Measurements from ENCODE around the gene HES7. TPM values are rescaled to one million over a fixed set of nuclear protein-coding genes. Genes with fewer than 3 reads are reported as not detected.

The HES7 gene
- total RNA-seq, 4 donors from 2014 or later: not detected

GRCh38 chr17:8087075-8087951, 36.6 kb downstream of the HES7 start, which contains the start of gene ALOX12B:
Gene ALOX12B, minus strand, starts transcription at chr17:8087716. Its CDS starts 274 bp downstream, at chr17:8087442.
- 57 to 70% methylated on average over 14 to 20 of the region's 20 CpGs for WGBS, 2 donors
- intact Hi-C loops (cut with DNase I; ENCODE audit: low total_unique reads): no loop called here
- DNase-seq (ENCODE audit: low spot score in 2 of 2): no peak
- H3K4me3 ChIP-seq (ENCODE audit: low read depth, poor library complexity, severe bottlenecking): no peak within 1 kb of the TSS
- TF ChIP-seq POLR2A (IDR thresholded peaks at IDR 0.05) (no peak), CTCF (IDR thresholded peaks at IDR 0.05) (no peak)

DNA sequence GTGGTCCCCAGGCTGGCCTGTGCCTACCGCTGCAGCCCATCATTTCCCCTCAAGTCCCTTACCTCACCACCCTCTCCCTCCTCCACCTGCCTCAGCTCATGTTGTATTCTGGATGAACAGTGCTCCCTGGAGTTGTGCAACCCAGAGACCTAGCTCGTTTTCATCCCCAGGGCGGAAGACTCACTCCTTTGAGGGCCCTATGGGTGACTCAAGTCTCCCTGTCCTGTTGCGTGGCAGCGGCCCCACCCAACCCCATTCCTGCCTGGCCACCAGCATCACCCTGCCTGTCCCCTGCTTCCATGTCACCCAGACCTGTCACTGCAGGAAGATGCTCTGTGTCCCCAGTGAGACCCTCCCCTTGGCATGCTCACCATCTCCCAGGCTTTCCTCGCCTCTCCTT, 39.7 kb downstream of the HES7 start:
- DNase-seq (ENCODE audit: low spot score in 2 of 2): no peak
- TF ChIP-seq POLR2A (IDR thresholded peaks at IDR 0.05): no peak
- no peak for TF ChIP-seq CTCF (IDR thresholded peaks at IDR 0.05)
- 76 to 84% methylated on average over 6 of the region's 6 CpGs for WGBS, 2 donors
- H3K4me3 ChIP-seq (ENCODE audit: low read depth, poor library complexity, severe bottlenecking): no peak overlapping the region
- intact Hi-C loops (cut with DNase I; ENCODE audit: low total_unique reads): no loop called here

GRCh38 chr17:8082292-8082691, 41.6 kb downstream of the HES7 start:
- intact Hi-C loops (cut with DNase I; ENCODE audit: low total_unique reads): no loop called here
- TF ChIP-seq CTCF (IDR thresholded peaks at IDR 0.05) (no peak), POLR2A (IDR thresholded peaks at IDR 0.05) (no peak)
- DNase-seq (ENCODE audit: low spot score in 2 of 2): no peak
- no peak overlapping the region for H3K4me3 ChIP-seq (ENCODE audit: low read depth, poor library complexity, severe bottlenecking)
- 86 to 88% methylated on average over 10 of the region's 10 CpGs for WGBS, 2 donors

DNA sequence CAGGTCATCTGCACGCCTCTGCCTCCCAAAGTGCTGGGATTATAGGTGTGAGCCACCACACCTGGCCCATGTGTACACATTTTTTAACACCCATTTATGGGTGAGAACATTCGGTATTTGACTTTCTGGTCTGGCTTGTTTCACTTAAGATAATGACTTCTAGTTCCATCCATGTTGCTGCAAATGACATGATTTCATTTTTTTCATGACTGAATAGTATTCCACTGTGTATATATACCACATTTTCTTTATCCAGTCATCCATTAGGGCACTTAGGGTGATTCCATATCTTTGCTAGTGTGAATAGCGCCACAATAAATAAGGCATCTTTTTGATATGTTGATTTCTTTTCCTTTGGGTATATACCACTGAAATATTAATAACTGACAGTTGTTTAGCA, 42.0 kb downstream of the HES7 start:
- WGBS, 2 donors: 88 to 94% methylated on average over 3 of the region's 3 CpGs
- intact Hi-C loops (cut with DNase I; ENCODE audit: low total_unique reads): no loop called here
- TF ChIP-seq POLR2A (IDR thresholded peaks at IDR 0.05) (no peak), CTCF (IDR thresholded peaks at IDR 0.05) (no peak)

DNA sequence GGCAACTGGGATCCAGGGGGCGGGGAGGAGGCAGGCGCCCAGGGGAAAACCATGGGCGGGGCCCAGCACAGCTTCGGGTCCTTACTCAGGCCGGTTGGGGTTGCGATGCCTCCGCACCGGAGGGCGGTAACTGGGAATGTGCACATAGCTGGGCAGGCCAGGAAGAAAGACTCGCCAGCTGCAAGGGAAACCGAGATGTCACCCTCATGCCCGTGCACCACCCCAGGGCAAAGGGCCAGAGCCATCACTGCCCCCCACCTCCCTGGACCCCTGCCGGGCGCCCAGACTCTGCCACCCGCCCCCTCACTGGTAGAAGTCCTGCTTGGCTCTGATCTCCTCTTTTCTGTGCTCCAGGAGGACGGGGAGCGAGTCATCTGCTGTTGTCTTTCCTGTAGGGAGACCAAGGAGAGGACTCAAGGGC, 43.1 kb downstream of the HES7 start:
- H3K4me3 ChIP-seq (ENCODE audit: low read depth, poor library complexity, severe bottlenecking): no peak overlapping the region
- no peak for DNase-seq (ENCODE audit: low spot score in 2 of 2)
- 30 to 32% methylated on average over 14 to 16 of the region's 17 CpGs for WGBS, 2 donors
- TF ChIP-seq CTCF (IDR thresholded peaks at IDR 0.05) (no peak), POLR2A (IDR thresholded peaks at IDR 0.05) (no peak)
- intact Hi-C loops (cut with DNase I; ENCODE audit: low total_unique reads): no loop called here

More for the DNA sequence above, 42.0 kb downstream of the HES7 start:
- no peak overlapping the region for H3K4me3 ChIP-seq (ENCODE audit: low read depth, poor library complexity, severe bottlenecking)
- no peak for DNase-seq (ENCODE audit: low spot score in 2 of 2)

Data from lower leg skin (tissue), 4 donors.